HG03135 (cell line): ENCODE data around the gene NAA10.

Experiments used
- ATAC-seq: cut with Tn5 transposase; IDR thresholded peaks from one replicate; pipeline ENCODE4 v1.9.1; 2021; ENCODE audit warnings: mild to moderate bottlenecking, moderate library complexity; ENCODE audit not compliant: unreplicated experiment

The NAA10 gene

DNA sequence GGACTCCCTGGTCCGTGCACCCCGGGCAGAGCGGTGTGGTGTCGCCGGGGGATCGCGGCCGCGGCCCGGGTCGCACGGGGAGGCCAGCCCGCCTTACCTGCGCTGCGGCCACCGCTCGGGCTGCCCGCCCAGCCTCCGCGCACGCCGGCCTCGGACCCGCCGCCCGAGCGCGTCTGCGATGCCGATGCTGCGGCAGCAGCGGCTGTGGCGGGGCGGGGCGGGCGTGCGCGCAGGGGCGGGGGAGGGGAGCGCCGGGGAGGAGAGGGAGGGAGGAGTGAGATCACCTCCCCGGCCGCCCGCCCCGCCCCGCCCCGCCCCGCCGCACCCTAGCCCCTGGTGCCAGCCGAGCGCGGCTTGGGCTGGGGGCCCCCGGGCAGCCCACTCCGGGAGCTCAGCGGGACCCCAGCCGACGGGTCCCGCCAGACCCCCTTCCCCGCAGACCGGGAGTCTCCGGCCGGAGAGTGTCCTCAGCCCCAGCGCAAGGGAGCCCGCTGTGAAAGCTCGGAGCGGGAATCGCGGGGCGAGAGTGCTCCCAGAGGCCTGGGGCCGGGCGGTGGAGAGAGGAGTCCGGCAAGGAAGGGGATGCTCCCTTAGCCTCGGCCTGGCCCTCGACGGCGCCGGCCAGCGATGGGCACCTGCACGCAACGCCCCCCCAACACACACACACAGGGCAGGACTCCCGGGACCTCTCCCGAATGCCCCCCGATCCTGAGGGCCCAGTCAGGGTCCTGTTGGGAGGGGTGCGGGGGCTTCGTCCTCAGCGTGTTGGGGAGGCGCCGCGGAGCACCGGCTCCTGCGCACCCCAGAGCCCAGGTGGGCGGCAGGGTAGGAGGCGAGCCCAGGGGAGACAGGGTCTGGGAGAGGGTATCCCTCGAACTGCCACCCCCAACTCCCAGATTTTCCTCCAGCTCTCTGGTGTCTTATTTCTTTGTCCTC lies 48.6 kb downstream of the NAA10 start, which contains the start of gene L1CAM:
L1CAM (minus strand) TSS at position 206 of the 936 bp plus-strand sequence. CDS start 10,337 bp downstream, outside the sequence.
- no peak for ATAC-seq

DNA sequence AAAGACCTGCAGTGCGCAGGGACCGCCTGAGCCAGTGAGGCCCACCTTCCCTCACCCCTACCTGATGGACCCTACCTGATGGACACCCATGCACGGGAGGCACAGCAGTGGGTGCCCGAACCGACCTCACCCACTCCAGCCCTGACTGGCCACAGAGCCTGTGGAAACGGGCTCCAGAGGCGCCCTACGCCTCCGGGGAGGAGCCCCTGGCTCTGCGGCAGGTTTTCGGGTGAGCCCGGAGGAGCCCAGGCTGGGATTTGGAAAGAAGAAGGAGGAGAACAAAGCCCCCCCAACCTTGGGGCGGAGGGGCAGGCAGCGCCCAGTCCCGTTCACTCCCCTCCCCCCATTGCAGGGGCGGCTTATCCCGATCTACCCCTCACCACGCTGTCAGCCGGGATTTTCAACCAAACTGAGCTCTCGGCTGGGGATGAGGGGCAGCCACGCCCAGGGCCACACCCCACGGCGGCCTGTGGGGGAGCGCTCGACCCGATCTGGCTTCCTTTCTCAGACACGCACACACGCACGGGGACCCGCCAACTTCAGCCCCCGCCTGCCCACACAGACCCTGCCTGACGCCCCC lies 49.5 kb downstream of the NAA10 start:
- no peak for ATAC-seq

DNA sequence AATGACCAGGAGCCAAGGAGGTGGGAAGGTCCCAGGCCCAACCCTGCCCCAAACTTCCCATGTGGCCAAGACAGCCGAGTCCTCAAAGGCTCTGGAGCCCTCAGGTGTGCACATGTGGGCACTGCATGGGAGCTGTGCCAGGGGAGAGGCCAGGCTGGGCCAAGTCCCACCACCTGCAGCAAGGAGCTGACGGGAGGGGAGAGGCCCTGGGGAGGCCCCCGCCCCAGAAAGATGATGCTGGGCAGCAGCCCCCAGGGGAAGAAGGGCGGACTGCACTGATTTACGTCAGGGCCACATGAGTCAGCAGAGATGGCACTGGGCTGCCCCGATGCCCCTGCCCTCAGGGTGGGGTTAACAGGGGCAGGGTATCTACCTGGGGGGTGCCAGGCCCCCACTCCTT lies 50.2 kb downstream of the NAA10 start:
- ATAC-seq, result no peak

DNA sequence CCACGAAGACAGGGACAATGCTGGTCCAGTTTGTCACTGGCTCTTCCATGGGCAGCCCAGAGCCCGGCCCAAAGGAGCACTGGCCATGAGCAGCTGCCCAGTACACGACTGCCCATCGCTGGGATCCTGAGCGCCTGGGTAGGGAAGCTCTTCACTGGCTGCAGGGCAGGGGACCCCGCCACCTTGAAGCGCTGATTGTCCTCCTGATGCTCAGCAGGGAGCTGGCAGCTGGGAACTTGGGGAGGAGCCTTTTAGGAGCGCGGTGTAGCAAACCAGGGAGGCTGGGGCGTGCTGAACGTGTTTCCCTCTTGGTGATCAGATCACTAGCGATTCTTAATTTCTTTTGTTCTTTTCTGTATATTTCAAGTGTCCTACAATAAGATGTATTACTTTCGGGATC lies 50.7 kb downstream of the NAA10 start:
- no peak for ATAC-seq

GRCh38 chrX:153883163-153883843 lies 51.5 kb downstream of the NAA10 start:
- no peak for ATAC-seq

DNA sequence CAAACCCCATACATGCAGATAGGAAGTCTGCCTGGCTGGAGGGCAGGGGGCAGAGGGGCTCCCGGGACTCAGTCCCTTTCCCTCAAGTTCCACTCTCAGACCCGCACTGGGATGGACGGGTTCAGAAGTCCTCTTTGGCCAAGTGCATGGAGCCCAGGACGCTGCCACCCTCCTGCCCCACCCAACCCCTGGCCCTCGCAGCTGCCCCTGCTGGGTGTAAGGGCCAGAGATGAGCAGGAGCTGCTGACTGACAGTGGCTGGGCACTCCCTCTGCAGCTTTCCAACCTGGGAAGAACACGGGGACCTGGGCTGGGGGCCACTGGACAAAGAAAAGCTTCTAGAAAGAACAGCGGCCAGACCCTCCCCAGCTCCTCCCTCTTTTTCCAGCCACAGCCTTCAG lies 52.3 kb downstream of the NAA10 start:
- no peak for ATAC-seq

DNA sequence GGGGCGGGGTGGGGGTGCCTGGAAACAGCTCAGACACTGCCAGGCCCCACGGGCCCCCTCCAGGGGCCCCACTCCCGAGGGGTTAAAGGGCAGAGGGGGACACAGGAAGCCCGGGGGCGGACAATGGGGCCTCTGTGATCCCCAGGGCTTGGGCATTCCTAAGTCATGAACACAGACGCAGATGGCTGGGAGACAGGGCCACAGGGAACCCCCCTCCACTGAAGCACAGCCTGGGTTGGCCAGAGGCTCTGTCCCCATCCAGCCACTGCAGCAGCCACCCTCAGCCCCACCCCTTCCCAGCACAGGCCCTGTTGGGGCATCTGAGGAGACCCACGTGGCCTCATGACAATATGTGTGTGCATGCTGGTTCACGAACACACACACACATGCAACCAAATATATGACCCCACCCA lies 52.7 kb downstream of the NAA10 start:
- no peak for ATAC-seq

DNA sequence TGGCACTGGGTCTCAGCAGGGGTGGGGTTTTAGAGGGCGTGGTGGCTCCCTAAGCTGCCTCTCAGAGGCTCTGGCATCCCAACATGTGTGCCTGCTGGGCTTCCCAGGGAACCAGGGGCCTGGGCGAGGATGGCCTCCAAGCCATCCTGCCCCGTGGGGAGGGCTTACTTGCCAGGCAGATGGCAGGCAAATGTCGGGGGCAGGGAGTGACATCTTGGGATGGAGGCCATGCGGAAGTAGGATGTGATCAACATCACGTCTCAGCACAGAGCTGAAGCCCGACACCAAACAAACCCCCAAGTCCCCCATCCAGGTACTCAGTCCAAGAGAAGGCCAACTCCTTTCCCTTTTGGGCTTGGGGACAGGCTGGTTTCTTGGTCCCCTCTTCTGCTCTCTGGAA lies 53.6 kb downstream of the NAA10 start:
- no peak for ATAC-seq

DNA sequence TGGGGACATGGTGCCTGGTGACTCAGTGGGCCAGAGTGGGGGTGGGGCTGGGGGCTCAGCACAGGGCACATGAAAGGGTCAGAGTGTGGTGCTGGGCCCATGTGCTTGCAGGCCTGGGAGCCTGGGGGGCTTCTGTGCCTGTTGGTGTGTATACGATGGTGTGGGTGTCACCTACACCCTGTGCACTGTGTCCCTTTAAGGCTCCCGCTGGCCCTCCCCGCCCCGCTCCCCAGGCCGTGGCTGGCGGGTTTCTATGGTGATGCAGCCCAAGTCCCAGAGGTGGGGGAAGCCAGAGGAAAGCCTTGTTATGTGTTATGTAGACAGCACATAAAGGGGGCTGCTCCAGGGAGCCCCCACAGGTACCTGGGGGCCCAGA lies 54.4 kb downstream of the NAA10 start:
- no peak for ATAC-seq

DNA sequence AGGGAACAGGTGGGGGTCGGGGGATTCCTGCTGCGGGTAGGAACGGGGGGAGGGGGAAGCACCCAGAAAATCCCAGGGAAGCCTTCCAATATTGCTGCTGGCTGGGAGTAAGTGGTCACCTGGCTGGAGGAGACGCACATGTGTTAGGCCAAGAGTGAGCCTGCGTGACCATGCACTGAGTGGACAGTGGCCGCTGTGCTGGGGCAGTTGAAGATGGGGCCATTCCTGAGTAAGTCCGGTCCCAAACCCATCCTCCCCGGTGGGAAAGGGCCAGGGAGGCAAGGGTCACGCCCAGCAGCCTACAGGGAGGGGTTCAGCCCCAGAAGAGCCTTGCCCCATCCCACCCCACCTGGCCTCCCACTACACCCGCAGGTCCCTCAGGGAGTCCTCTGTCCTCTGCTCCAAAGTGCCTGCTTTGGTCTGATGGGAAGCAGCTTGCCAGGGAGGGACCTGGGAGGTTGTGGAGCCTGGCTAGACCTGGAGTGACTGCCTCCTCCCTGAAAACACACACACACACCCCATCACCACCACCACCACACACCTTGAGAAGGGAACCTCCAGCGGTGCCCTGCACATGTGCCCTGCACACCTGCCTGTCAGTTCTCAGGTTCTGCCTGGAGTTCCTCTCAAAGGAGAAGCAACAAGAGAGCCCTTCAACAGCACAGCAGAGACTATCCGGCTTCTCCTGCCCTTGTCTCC lies 54.9 kb downstream of the NAA10 start:
- no peak for ATAC-seq
